NCI-H510A (cell line): ENCODE results near the gene SLC35E2B.

Experiments
- DNase-seq: peaks from one replicate; lab custom pipeline; 2025; lab: John Stamatoyannopoulos, UW

The SLC35E2B gene

DNA sequence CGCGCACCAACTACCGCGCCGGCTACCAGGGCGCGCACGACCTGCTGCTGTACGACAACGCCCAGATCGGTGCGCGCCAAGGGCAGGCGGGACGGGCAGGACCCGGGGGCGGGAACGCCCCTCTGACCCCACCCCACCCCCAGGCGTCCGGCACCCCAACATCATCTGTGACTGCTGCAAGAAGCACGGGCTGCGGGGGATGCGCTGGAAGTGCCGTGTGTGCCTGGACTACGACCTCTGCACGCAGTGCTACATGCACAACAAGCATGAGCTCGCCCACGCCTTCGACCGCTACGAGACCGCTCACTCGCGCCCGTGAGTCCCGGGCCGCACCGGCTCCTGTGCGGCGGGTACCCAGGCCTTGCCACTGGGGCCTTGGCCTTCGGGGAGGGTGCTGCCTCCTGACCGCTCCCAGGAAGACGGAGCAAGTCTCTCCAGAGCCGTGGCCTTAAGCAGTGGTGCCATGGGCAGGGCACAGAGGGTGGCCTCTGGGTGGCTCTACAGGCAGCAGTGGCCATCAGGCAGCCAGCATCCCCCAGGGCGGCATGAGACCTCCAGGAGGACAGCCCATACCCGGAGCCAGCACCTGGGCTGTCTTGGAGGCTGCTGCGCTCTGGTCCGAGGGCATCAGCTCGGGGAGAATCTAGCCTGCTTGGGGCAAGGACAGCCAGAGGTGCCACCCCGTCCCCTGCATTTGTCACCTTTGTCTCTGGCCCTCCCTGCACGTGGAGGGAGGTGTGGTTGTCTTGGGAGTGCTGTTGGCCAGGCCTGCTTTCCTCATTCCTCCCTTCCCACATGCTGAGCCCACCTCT, 68.8 kb downstream of the SLC35E2B start:
- no peak for DNase-seq

GRCh38 chr1:1623181-1623630, 69.4 kb downstream of the SLC35E2B start:
- DNase-seq = no peak

DNA sequence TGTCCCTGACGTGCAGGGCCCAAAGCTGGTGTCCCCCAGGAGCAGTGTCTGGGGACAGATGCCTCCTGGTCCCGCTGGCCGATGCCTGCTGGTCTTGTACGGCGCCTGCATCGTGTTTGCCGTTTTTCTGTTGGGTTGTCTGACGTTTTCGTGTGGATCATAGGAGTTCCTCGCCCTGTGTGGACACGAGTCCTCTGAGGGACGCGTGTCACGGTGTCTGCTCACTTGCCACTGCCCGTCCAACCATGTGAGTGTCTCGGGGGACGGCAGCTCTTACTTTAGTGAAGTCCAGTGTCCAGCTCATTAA, 69.9 kb downstream of the SLC35E2B start:
- no peak for DNase-seq

DNA sequence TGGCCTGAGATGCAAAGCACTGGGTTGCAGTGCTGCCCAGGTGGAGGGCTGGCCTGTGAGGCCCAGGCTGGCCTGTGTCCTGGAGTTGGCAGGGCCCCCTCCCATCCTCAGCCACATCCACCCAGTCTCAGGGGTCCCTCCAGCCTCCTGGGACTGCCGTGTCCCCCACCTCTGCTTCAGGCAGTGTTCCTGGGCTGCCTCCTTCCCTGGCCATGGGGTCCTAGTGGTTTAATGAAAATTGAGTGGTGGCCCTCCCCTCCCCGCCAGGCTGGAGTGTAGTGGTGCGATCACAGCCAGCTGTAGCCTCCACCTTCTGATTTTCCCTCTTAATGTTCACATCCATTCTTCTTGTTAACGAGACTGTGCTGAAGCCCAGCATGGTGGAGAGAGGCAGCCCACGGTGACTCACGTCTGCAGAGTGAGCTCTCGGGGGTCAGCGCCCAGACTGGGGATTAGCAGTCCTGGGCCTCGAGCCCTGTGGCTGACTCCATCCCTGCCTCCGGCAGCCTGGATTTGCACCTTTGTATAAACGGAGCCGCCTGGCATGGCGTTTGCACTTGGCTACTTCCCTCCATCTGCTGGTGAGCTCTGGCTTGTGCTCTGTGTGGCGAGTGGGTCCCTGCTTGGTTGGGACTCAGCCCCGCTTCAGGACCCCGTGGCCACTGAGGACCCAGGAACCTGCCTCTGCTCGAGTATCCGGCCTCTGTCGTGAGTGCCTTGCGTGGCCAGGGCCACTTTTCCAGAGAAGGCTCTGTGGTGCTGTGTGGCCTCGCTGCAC, 70.4 kb downstream of the SLC35E2B start:
- no peak for DNase-seq

GRCh38 chr1:1621173-1622009, 71.2 kb downstream of the SLC35E2B start:
- DNase-seq = no peak

- DNase-seq = no peak
These were observed 72.0 kb downstream of the SLC35E2B start for GRCh38 chr1:1620433-1621139.

GRCh38 chr1:1619917-1620361, 72.7 kb downstream of the SLC35E2B start:
- DNase-seq = no peak

DNA sequence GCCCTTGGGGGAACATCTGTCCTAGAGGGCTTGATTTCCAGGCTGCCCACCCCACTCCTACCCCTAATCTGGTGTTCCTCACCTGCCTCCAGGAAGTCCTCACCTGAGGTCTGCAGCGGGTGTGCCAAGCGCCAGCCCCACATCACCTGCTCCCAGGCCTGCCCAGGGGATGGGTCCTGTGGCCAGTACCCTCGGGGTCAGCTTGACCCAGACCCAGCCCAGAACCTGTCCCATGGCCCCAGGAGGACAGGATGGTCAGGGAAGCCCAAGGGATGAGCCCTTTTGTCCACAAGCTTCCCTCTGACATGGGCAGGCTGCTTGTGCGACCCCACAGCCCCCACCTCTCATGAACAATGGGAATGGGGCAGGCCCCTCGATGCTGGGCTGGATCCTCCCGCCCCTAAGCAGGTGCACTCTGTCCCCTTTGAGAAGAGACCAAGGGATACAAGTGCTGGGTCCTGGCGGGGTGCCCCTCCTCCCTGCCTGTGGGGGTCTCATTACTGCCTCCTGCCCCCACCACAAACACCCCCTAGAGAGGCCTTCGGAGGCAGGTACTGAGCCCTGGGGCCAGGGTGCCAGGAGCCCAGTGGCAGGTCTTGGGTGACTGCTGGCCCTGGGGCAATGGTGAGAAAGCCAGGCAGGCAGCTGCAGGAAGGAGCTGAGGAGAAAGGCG, 74.1 kb downstream of the SLC35E2B start:
- no peak for DNase-seq

DNA sequence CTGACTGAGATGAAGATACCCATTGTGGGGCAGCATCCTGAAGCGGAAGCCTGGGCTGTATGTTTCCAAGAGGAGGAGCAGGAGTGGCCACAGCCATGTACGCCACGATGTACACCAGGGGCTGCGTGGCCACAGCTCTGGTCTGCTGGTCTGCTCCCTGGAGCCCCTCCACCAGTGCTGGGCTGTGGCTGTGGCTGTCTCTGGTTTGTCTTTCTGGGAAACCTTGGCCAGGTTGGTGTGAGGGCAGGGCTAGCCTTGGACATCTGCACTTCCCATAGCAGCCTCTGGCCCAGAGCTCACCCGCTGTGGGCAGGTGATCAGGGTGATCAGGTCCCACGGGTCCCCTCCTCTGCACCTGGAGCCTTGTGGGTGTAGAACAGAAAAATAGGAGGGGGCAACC, 74.7 kb downstream of the SLC35E2B start:
- no peak for DNase-seq

GRCh38 chr1:1617516-1617915, 75.1 kb downstream of the SLC35E2B start:
- no peak for DNase-seq

GRCh38 chr1:1616838-1617237, 75.8 kb downstream of the SLC35E2B start:
- no peak for DNase-seq

DNA sequence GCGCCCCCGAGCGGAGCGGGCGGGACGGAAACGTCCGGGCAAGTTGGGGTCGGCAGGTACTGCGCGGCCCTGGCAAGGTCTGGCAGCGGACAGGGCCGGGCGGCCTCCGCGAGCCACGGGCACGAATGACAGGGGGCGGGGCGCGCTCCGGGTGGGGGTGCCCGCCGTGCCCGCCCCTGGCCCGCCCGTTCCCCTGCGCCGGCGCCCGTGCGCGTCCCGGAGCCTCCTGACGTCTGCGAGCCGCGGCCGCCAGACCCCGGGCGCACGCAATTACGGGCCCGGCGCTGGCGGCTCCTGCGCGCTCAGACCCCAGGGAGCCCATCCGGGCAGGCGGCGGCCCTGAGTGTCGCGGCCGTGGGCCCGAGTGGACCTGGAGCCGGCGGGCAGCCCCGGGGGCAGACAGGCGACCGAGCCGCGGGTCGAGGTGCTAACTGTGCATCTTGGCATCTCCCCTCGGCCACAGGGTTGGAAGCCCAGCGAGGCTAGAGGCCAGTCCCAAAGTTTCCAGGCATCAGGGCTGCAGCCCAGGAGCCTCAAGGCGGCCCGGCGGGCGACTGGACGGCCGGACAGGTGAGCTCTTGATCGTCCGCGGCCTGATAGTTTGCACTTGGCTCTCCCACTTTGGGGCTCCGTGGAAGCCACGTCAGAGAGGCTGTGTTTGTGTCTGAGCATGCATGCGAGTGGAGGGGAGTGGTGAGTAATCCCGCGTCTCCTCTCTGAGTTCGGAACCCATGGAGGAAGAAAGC, 76.4 kb downstream of the SLC35E2B start:
- DNase-seq = peak; percentile 60

- peak; percentile 100 for DNase-seq
These were observed 77.1 kb downstream of the SLC35E2B start, which contains the start of gene MIB2 for GRCh38 chr1:1615256-1616044. Gene MIB2, plus strand, starts transcription at chr1:1615500. Its CDS starts 7,953 bp downstream, at chr1:1623453.

DNA sequence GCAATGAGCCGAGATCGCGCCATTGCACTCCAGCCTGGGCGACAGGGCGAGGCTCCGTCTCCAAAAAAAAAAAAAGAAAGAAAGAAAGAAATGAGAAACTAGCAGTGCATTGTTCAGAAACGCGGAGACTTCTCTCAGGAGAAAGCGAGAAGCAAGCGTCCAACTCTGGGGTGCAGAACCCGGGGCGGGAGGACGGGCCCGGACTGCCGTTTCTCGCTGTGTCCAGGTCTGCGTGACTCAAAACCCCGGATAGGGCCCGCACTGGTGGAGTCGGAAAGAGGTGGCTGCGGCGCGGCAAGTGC, 77.7 kb downstream of the SLC35E2B start:
- DNase-seq = no peak

DNA sequence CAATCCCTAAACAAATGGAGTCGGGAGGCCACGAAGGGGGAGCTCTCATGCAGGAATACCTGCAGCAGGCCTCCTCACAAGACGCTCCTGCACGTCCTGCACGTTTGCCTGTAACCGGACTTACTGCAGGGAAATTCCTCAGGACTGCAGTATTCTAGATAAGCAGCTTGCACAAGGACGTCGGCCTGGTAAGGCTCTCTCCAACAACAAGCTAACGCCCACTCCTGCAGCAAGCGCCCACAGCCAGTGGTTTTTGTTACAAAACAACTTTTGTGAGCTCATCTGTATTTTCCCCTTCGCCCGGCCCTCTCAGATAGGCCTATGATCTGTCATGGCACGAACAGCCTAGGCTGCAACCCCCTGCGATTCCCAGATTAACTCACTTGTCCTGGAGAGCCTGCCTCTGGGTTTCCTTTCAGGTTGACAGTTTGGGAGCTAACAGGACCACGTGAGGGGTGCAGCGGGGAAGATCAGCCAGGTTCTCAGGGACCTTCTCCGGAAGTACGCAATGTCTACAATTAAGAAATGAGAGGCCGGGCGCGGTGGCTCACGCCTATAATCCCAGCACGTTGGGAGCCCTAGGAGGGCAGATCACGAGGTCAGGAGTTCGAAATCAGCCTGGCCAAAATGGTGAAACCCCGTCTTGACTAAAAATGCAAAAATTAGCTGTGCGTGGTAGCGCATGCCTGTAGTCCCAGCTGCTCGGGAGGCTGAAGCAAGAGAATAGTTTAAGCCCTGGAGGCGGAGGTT, 78.2 kb downstream of the SLC35E2B start:
- DNase-seq = no peak

GRCh38 chr1:1613509-1614082, 79.0 kb downstream of the SLC35E2B start:
- no peak for DNase-seq

- peak; percentile 73 for DNase-seq
These were observed 80.5 kb downstream of the SLC35E2B start for GRCh38 chr1:1612104-1612400.

DNA sequence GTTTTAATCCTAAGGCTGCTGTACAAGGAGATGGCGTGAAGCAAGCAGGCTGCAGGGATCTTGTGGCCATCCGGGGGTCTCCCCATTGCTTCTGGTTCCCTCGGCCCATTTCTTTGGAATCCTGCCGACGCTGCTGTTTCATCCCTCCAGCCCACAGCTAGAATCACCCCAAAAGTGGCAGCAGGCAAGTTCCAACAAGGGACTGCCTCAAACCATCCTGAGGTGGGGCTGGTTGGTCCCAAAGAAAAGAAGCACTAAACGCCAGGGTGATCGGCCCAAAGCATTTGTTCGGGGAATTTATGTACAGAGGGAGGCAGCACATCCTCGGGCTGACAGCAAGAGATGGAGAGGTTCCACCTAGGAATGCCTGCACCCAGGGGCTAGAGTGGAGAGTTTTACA, 81.8 kb downstream of the SLC35E2B start:
- no peak for DNase-seq
